ENCODE measurements around the gene PGC.

The PGC gene

GRCh38 chr6:41744236-41744787 is 2.9 kb downstream of the PGC start:
- no peak for DNase-seq

- no peak for DNase-seq
Measured at GRCh38 chr6:41743406-41744235, 3.6 kb downstream of the PGC start.

GRCh38 chr6:41741625-41742490 is 5.3 kb downstream of the PGC start:
- DNase-seq: no peak

- no peak for DNase-seq
Measured at GRCh38 chr6:41740366-41741162, 6.6 kb downstream of the PGC start.

GRCh38 chr6:41739041-41739440 is 8.2 kb downstream of the PGC start:
- no peak for DNase-seq

DNA sequence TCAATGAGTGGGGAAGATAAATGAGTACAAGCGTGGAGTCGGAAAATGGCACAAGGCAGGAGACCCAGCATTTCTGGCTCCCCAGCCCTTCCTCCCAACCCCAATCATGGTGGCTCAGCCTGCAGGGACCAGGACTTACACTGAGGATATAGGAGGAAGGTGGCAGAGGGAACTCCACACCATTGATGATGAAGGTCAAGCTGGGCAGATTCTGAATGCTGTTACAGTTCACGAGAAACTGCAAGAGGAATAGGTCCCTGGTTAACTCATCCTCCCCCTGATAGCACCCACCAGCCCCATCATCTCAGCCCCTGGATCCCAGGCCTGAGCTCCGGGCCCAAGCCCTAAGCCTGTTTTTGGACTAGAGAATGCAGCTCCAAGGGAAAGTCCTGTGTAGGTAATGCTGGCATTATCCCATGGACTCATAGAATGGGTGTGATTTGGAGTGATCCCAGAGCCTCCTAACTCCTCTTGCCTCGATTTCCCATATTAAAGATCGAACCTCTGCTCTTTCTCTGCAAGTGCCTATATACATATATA is 9.5 kb downstream of the PGC start:
- no peak for DNase-seq

DNA sequence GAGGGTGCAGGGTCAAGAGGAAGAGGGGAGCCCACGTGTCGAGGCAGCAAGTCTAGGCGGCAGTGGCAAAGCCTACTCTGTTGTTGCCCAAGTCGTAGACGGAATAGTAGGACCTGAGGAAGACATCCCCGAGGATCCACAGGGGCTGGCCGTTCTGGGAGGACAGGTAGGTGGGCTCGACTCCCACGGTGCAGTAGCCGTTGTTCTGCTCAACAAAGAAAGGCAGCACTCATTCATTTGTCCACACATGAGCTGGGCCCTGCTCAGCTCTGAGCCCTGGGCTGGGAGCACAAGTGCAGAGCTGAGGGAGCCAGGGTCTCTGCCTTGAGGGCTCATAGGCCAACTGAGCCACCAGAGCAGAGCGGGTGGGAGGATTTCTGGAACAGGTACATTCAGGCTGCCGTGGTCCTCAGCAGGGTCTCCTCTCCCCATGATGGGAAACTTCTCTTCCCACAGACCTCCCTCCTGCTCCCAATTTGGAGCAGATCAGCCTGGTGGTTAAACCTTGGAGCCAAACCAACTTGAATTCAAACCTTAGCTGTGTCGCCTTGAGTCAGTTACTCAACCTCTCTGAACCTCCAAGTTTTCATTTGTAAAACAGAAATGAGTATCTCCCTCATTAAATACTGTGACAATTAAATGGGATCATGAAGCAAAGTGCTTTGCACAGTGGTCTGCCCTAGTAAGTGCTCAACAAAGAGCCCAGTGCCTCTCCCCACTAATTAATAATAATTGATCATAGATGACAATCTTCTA is 10.2 kb downstream of the PGC start:
- no peak for DNase-seq

- no peak for DNase-seq
Measured at GRCh38 chr6:41736186-41736733, 10.9 kb downstream of the PGC start.

DNA sequence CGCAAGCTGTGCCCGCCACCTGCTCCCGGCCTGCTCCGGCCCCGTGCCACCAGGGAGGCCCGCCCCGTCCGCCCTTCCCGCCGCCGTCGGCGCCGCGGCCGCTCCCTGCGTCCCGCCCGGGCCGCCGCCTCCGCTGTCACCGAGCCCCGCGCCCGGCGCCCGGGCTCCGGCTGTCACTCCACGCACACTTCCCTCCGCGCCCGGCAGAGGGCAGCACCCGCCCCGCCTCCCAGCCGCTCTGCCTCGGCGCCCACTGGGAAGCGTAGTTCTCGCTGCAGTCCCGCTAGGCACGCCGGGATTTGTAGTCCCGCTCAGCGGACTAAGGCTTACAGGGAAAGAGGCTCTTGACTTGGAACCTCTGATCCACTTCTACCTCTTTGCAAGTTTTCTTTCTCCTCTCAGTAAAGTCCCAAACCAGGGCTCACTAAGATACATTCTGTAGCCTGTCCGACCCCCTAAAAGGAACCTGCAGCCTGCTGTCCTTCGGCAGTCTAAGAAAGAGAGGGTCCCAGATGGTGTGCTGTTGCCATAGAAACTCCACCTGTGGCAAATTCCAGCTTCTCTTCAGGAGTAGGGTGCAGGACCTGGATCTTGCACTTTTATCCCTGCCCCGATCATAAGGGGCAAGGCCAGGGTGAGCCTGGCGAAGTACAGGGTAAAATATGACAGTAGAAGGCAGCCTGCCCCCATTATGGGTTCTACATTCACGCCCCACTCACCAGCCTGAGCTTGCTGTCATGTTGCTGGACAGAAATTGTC is 11.6 kb downstream of the PGC start, which contains the start of gene TFEB:
TSS of gene TFEB (minus strand) at position 182 of the 759 bp plus-strand sequence. CDS start 44,395 bp downstream, outside the sequence.
- peak; percentile 95 for DNase-seq

DNA sequence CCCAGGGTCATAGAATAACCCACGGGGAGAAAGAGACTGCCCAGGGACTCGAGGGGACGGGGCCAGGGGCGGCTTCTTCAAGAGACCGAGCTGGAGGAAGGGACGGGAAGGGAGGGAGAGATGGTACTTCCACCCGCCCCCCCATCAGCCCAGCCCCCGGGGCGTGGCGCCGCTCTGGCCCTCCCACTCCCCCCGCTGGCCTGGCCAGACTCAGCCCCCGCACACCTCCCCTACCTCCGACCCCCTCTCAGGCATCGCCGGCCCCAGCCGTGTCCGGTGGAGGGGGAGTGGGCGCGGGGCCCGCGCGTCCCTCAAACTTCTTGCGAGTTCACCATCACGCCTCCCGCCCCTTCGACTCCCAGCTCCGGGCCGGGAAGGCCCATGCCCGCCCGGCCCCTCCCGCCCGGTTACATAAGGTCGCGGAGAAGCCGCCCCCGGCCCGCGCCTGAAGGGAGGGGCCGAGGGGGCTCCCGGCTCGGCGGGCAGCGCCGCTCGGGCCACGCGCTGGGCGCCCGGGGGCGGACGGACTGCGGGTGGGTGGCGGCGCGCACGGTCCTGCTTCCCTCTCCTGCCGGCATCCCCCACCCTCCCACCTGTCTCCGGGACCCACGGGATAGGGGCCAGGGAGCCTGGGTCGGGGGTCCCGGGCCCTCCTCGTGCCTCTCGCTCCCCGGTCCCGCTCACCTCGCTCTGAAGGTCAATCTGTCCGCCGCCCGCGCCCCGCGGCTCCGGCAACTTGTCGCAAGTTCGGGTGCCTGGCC is 12.4 kb downstream of the PGC start:
- DNase-seq: peak; percentile 64 to 91

GRCh38 chr6:41733707-41734665 is 13.2 kb downstream of the PGC start:
- DNase-seq: peak; percentile 58 to 78

- DNase-seq: no peak
Measured at GRCh38 chr6:41733360-41733706, 13.9 kb downstream of the PGC start.

DNA sequence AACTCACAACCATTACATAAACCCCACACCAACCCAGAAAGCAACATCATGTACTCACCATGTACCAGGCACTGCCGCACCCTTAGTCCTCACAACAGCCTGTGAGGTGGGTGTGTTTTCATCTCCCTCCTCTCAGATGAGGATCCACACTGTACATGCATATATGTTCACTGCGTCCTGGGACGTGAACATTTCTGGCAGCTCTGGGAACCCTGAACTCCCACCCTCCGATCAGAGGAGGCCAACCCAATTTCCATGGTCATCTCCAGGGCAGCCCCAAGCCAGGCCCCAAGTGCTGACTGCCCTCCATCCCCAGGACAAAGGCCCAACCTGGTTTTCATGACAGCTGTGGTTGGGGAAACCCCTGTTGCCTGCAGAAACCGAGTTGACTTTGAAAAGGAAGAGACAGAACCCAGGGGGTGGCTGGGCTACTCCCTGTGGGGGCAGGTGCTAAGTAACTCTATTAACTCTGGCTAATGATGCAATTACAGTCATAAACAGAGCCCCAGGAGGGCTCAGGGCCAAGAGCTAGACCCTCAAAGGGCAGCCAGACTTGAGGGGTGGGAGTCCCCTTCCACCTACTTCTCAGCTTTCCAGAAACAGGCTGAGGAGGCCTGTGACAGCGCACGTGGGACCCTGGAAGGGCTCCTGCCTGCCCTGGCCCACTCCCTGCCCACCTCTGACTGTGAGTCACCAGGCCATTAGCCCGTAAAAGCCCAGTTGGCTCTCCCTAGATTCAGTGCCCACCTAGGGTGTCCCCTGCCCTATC is 14.4 kb downstream of the PGC start:
- DNase-seq: peak; percentile 14 to 51

GRCh38 chr6:41732149-41732548 is 15.0 kb downstream of the PGC start:
- no peak for DNase-seq

- DNase-seq: no peak
Measured at GRCh38 chr6:41731561-41732086, 15.6 kb downstream of the PGC start.

- peak; percentile 39 to 60 for DNase-seq
Measured at GRCh38 chr6:41730531-41731436, 16.4 kb downstream of the PGC start.

Measured in inflammatory macrophage (primary cell).